Ramos (cell line): ENCODE measurements around the gene AHCYL2.
"Not testable (repeated sequence)": the region's sequence is repeated elsewhere in the genome, so short reads cannot be mapped to it uniquely, and the experiment has no call there.

Source experiments
- in situ Hi-C: fragments of 300-500 bp; cut with MboI; formaldehyde crosslinking; loops from one replicate; pipeline ENCODE4 v1.14.3; 2022; ENCODE audit warnings: low sequenced_read_pairs; ENCODE audit not compliant: unreplicated experiment

The AHCYL2 gene

DNA sequence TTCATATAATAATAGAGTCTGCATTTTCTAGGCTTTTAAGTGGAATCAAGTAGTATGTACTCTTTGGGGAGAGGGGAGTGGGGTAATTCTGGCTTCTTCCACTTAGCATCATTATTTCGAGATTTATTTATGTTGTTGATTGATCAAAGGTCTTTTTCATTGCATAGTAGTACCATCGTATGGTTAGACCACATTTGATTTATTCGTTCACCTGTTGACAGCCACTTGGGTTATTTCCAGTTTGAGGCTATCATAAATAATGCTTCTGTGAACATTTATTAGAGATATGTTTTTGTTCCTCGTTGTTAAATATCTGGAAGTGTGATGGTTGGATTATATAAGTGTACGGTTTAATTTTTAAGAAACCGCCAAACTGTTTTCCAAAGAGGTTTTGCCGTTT, 52.8 kb downstream of the AHCYL2 start:
- in situ Hi-C loops: no loop called here

DNA sequence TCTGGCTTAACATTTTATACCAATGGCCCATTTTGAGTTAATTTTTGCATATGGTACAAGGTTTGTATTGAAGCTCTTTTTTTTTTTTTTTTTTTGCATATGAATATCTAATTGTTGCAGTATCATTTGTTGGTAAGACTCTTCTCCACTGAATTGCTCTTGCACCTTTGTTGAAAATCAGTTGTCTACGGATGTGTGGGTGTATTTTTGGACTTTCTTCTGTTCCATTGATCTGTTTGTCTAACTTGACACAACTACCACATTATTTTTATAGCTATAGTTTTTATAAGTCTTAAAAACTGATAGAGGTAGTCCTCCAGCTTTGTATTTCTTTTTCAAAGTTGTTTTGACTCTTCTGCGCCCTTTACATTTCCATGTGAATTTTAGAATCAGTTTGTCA, 53.9 kb downstream of the AHCYL2 start:
- in situ Hi-C loops: no loop called here

DNA sequence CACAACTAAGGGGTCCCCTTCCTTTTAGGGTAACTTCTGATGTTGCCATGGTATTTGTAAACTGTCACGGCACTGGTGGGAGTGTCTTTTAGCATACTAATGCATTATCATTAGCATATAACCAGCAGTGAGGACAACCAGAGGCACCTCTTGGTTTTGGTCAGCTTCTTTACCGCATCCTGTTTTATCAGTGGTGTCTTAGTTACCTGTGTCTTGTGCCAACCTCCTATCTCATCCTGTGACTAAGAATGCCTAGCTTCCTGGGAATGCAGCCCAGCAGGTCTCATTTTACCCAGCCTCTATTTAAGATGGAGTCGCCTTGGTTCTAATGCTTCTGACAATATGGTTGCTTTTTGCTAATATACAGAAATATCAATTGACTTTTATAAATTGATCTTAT, 54.9 kb downstream of the AHCYL2 start:
- in situ Hi-C loops: no loop called here

DNA sequence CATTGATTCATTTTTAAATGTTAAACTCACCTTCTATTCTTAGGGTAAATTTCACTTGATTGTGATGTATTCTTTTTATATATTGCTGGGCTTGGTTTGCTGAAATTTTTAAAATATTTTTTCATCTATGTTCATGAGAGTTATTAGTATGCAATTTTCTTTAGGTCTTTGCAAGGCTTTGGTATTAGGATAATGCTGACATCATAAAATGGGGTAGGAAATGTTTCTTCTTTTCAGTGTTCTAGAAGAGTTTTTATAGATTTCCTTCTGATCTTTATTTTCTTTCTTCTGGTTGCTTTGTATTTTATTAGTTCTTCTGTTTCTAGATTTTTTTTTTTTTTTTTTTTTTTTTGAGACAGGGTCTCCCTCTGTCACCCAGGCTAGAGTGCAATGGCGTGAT, 56.3 kb downstream of the AHCYL2 start:
- in situ Hi-C loops: no loop called here

DNA sequence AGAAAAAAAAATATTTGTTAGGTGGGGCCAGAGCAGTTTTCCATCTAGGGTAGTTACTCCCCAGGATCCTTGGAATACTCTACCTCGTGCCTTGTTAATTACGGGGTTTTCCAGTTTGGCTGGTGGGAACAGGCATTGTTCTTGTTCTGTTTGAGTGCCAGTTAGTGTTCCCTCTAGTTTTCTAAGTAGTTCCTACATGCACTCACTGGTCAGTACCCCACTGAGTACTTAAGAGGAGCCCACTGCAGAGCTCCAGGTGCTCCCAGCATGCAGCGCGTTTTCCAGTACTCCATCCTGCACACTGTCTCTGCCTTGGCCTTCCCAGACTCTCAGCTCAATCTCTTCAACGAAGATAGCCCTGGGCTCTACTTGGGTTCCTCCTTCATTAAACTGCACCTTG, 58.0 kb downstream of the AHCYL2 start:
- in situ Hi-C loops: no loop called here

DNA sequence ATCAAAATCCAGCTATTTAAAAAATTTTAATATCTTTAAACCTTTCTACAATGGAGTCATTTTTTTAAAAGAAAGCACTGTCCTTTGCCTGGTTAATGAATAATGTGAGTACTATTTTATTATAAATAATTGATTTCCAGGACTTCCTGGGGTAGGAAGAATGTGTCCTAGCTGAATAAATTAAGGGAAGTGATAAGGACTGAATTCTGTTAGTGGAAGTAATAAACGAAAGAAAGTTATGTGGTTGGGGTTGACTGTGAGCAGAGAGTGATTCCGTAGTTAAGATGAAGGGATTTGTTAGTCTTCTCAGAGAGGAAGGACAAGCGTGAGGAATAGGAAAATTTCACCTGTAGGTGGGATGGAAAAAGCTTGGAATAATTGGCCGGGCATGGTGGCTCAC, 59.1 kb downstream of the AHCYL2 start:
- in situ Hi-C loops: no loop called here

DNA sequence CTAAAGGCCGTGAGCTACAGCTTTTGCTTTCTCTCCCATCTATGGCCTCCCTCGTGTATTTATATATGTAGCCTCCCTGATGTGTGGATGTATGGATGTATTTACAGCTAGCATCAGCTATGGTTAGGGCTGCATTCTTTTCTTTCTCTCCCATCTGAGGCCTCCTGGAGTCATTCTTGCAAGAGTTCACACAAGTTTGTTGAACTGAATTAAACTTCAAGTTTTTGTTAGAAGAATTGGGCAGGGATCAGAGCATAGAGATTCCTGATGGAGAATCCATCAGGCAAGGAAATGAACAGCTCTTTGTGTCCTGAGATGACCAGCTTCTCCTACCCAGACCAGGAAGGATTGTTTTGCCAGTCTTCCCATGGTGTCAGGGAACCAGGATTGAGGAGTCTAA, 60.3 kb downstream of the AHCYL2 start:
- in situ Hi-C loops: no loop called here

DNA sequence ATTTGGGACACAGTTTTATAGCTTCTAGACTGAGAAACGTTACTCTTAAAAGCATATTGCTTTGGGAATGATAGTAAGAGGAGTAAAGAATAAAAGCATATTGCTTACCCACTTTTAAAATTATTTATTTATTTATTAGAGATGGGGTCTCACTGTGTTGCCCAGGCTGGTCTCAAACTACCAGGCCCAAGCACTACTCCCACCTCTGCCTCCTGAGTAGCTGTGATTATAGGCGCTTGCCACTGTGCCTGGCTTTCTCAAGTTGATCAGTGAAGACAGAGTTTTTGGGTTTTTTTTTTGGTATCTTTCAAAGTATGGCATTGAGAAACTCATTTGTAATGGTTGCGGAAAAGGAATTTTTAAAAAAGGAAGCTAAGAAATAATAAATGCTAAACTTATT, 68.0 kb downstream of the AHCYL2 start:
- in situ Hi-C loops: no loop called here

DNA sequence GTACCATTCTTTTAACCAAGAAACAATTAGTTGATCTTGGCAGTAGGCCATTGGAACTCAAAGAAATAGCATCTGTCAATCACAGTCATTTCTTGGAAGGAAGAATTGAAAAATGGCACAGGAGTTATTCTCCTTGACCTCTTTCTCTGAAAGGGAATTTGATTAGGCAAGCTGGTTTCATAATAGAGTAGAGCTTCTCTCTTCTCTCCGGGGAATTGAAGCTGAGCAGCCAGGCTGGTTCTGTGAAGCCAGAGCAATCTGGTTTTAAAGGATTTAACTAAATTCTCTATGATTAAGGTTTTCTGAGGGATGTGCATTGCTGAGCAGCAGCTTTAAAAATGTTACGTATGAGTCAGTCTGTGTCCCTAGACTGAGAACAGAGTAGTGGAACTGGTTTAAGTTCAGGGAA, 70.2 kb downstream of the AHCYL2 start:
- in situ Hi-C loops: loop anchor here (5.0 kb wide), 1 partner anchor 78 kb away; no protein-coding TSS in a partner anchor

DNA sequence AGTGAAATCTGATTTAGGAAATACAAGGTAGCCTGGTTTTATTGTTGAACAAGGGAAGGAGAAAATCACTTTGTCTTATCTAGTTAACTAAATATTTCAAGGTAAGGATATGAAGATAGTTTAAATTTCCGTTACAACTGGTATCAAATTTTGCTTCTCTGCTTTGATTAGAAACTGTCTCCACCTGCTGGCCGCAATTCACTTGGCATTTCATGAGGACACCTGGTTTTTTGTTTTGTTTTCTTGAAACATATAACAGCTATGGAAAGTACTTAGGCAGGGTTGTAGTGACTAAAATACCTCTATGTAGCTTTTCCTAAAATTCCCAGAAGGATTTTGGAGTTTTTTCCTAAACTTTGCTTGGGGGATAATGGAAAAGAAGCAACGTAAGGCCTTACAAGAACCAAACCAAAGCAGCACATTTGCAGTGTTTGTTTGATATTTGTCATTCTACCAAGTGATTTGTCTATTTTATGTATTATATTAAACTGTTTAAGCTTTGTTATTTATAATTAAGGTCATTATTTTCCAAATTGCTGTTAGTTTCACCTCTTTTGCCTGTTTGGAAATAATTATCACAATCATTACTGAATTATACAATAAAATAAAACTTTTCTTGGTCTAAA, 73.6 kb downstream of the AHCYL2 start:
- in situ Hi-C loops: loop anchor here (5.0 kb wide), 1 partner anchor 81 kb away; no protein-coding TSS in a partner anchor

DNA sequence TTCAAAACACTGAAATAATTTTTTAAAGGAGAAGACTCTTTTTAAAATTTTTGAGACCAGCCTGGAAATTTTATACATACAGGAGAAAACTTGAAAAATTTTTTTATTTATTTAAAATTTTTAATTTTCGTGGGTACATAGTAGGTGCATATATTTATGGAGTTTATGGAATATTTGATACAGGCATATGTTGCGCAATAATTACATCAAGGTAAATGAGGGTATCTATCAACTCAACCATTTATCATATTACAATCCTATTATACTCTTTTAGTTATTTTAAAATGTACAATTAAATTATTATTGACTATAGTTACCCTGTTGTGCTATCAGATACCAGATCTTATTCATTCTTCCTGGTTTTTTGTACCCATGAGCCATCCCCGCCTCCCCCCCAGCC, 75.1 kb downstream of the AHCYL2 start:
- in situ Hi-C loops: loop anchor here (5.0 kb wide), 1 partner anchor 83 kb away; no protein-coding TSS in a partner anchor

DNA sequence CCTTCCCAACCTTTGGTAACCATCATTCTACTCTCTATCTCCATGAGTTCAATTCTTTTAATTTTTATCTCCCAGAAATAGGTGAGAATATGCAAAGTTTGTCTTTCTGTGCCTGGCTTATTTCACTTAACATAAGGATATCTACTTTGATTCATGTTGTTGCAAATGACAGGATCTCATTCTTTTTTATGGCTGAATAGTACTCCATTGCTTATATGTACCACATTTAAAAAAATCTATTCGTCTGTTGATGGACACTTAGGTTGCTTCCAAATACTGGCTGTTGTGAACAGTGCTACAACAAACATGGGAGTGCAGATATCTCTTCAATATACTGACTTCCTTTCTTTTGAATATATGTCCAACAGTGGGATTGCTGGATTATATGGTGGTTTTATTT, 75.5 kb downstream of the AHCYL2 start:
- in situ Hi-C loops: not testable (repeated sequence)

DNA sequence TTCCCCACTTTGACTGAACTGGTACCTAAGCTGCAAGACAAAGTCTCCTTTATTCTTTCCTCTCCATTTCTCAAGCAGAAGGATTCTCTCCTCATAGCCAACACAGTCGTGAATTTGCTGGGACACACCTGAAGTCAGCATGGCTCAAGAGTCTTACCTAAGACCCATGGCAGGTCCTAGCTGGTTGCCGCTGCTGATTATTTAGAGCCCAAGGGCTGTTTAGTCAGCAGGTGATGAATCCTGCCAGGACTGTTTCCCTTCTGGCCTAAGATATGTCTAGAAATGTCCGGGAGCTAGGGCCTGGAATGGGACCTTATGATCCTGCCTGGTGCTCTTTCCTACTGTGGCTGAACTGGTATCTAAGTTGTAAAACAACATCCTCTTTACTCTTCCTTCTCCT, 82.8 kb downstream of the AHCYL2 start:
- in situ Hi-C loops: no loop called here

DNA sequence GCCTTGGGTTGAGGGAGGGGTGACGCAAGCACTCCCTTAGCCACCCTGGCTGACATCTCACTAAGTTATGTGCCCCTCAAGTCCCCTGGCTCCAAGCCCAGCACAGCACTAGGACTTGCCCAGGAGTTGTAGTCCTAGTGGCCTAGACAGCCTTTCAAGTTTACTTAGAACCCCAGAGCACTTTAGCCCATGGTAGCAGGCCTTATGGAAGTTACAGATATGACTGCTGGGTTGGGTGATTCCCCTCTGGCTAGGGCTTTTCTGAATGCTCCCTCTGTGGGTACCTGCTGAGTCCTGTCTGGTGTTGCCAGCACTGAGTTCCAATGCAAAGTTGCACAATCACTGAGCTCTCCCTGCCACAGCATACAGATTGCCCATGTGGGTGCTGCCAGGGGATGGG, 83.2 kb downstream of the AHCYL2 start:
- in situ Hi-C loops: no loop called here

DNA sequence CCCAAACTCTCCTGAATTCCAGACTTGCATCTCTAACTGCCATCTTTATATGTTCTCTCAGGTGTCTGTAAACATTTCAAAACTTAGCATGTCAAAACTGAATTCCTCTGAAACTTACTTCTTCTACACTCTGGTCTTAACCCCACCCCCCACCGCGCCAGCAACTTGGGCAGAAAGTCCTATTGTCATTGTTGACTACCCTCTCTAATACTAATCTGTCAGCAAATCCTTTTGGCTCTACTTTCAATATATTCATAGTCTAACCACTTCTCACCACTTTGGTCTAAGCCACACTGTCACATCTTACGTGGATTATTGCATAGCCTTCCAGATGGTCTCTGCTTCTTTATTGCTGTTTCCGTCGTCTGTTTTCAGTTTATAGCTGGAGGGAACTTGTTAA, 86.6 kb downstream of the AHCYL2 start:
- in situ Hi-C loops: no loop called here

DNA sequence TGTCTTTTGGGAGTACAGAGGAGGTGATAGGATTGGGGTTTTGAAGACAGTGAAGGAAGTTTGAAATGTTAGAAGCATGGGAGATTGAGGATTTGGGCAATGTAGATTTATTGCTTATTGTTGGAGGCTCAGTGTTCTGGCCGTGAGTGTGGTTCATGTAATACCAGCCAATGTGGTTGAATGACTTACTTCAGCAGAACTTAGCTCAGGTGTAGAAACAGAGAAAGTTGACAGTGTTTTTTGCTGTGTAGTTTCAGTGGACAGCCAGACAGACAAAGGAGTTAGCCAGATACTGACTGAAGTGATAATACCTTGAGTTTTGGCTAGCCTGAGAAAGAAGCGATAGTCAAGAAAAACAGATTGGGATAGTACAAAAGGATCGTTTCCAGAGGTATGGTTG, 88.5 kb downstream of the AHCYL2 start:
- in situ Hi-C loops: no loop called here

DNA sequence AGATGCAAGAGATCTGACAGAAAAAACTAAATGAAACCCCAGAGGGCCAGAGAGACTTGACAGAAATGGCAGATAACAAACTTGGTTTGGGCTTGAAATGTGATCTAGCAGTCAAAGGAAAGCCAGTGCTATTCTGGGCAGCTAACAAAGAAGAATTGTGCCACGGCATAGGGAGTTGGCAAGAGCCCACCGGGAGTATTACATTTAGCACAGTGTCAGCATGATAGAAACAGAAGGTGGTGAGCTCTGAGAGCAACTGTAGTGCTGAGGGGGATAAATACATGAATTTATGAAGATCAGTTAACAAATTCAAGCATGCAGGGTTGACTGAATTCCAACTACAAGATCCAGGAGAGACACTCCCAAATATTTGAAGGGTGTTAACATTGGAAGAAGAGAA, 91.1 kb downstream of the AHCYL2 start:
- in situ Hi-C loops: no loop called here

DNA sequence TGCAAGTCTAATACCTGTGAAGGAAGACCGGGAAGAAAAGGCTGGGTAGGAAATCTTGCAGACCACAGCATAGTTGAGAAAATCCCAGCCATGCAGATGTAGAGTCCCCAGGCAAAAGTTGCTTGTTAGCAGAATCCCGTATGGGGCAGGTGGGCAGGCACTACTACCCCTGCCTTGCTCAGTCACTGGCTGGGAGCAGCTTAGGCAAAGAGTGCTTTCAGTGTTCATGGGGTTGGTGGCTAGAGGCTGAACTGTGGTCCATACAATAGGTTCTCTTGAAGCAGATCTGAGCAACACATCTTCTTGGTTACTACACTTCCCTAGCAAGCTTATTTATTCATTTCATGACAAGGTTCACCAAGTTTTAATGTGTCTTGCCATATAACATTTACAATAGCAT, 92.6 kb downstream of the AHCYL2 start:
- in situ Hi-C loops: no loop called here

DNA sequence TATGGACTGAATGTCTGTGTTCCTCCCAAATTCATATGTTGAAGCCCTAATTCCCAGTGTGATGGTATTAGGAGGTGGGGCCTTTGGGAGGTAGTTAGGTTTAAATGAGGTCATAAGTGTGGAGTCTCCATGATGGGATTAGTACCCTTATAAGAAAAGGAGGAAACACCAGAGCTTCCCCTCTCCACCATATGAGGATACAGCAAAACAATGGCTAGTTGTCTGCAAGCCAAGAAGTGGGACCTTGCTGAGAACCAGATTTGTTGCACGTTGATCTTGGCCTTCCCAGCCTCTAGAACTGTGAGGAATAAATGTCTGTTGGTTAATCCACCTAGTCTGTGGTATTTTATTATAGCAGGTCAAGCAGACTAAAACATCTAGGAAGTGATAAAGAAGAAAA, 102.2 kb downstream of the AHCYL2 start:
- in situ Hi-C loops: no loop called here

DNA sequence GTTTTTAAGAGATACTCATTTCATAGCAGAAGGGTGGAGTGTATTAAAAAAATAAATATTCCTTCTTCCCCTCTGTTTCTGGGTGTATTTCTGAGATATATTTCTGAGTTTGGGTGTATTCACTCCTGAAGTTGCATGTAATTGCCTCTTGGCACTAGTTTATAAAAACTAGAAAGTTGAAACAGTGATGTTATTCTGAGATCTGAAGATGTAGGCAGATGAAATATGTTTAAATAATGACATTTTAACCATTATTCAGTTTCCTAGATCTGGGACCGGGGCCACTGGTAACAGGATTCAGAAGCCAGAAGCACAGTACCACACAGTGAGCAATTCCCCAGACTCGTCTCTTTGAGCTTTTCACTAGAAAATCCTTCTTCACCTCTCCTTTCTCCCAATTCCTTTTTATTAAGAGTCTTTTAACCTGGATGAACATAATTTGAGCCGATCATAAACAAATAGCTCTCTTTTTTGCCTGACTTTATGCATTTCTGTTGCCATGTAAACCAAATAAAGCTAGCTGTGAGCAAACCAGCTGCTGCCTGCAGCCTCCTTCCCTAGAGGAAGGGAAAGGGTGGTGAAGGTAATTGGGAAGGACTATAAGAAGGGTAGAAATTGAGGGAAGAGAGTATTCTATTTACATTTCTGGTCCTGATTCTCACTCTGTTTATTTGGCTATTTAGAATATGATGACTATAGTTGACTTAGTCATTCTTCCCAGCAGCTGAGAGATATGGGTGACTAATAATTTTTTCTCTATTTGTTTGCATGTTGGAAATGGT, 107.6 kb downstream of the AHCYL2 start:
- in situ Hi-C loops: no loop called here

DNA sequence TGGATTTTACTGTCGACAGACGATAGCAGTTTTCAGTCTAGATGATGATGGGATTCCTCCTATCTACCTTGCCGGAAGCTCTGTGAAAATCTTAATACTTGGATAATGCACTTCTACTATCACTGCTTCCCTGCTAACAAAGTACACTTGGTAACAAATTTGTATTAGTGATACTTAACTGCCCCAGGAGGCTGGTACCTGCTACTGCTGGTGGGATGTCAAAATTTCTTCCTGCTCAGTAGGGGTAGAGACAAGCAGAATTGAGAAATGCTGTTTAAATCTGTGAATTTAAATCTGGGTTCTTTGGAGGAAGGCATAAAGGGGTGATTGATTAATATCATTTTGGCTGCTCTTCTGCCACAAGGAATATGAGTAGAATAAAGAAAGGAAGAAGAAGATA, 109.6 kb downstream of the AHCYL2 start:
- in situ Hi-C loops: no loop called here

DNA sequence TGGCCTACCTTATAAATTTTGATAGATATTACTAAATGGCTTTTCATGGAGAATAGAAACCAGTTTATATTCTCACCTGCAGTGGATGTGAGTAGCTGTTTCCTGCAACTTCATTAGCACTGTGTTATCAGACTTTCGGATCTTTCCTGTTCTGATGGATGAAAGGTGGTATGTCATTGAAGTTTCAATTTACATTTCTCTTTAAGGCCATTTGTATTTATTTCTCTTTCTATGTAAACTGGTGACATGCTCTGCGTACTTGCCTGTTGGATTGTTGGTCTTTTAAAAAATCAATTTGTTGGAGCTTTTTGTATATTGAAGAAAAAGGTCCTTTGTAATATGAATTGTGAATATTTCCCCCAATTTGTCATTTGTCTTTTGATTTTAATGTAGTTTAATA, 113.6 kb downstream of the AHCYL2 start:
- in situ Hi-C loops: no loop called here
